Stimulated activated memory B cell treated with anti-CD40 and anti-IgM and Interleukin-4, amounts not matched to agents 10 μg/mL and 1 μg/mL and 100 μg/mL, for 72 hours (primary cell): ENCODE data around the gene PPP2R2B.

ENCODE experiments used
- ATAC-seq: fragments of 150-1000 bp; cut with Tn5 transposase; 2 replicates; pipeline ENCODE4 v1.10.0; 2021
- H3K27ac Mint-ChIP-seq: one replicate; pipeline ENCODE4 v1.8.0; 2022; ENCODE audit warnings: mild to moderate bottlenecking, mixed read lengths
- H3K27me3 Mint-ChIP-seq: one replicate; pipeline ENCODE4 v1.8.0; 2022; ENCODE audit warnings: mixed read lengths
- H3K36me3 Mint-ChIP-seq: one replicate; pipeline ENCODE4 v1.8.0; 2022; ENCODE audit warnings: mixed read lengths
- H3K4me1 Mint-ChIP-seq: one replicate; pipeline ENCODE4 v1.8.0; 2022; ENCODE audit warnings: mixed read lengths
- H3K4me3 Mint-ChIP-seq: one replicate; pipeline ENCODE4 v1.8.0; 2022; ENCODE audit warnings: mild to moderate bottlenecking, moderate library complexity, mixed read lengths
- H3K9me3 Mint-ChIP-seq: one replicate; pipeline ENCODE4 v1.8.0; 2022; ENCODE audit warnings: mixed read lengths

PPP2R2B gene

GRCh38 chr5:146703899-146704298 lies 174.7 kb downstream of the PPP2R2B start:
- H3K36me3 Mint-ChIP-seq = no peaks in the 10 kb centered on the region
- no peak for ATAC-seq
- no peaks in the 10 kb centered on the region for H3K9me3 Mint-ChIP-seq
- H3K4me1 Mint-ChIP-seq = no peaks in the 10 kb centered on the region
- H3K27me3 Mint-ChIP-seq = no peaks in the 10 kb centered on the region
- no peak overlapping the region for H3K4me3 Mint-ChIP-seq
- no peak overlapping the region for H3K27ac Mint-ChIP-seq

- Mint-ChIP-seq H3K27ac (no peak overlapping the region), H3K36me3 (no peaks in the 10 kb centered on the region), H3K27me3 (no peaks in the 10 kb centered on the region), H3K4me3 (no peak overlapping the region), H3K9me3 (no peaks in the 10 kb centered on the region), H3K4me1 (no peaks in the 10 kb centered on the region)
- ATAC-seq = no peak
Observed at GRCh38 chr5:146703499-146703898, 175.1 kb downstream of the PPP2R2B start.

GRCh38 chr5:146699664-146700418 lies 178.7 kb downstream of the PPP2R2B start:
- Mint-ChIP-seq H3K9me3 (no peaks in the 10 kb centered on the region), H3K4me1 (no peaks in the 10 kb centered on the region), H3K4me3 (no peak overlapping the region), H3K27ac (no peak overlapping the region), H3K27me3 (no peaks in the 10 kb centered on the region), H3K36me3 (no peaks in the 10 kb centered on the region)
- ATAC-seq = no peak

- Mint-ChIP-seq H3K27me3 (no peaks in the 10 kb centered on the region), H3K4me3 (no peak overlapping the region)
- ATAC-seq = no peak
Observed at GRCh38 chr5:146699138-146699537, 179.4 kb downstream of the PPP2R2B start.

GRCh38 chr5:146698651-146699050 lies 179.9 kb downstream of the PPP2R2B start:
- H3K27me3 Mint-ChIP-seq = no peaks in the 10 kb centered on the region
- no peak for ATAC-seq
- no peaks in the 10 kb centered on the region for H3K36me3 Mint-ChIP-seq
- no peak overlapping the region for H3K27ac Mint-ChIP-seq
- H3K4me1 Mint-ChIP-seq = no peaks in the 10 kb centered on the region
- no peak overlapping the region for H3K4me3 Mint-ChIP-seq
- no peaks in the 10 kb centered on the region for H3K9me3 Mint-ChIP-seq

More at GRCh38 chr5:146699138-146699537, 179.4 kb downstream of the PPP2R2B start:
- Mint-ChIP-seq H3K36me3 (no peaks in the 10 kb centered on the region), H3K27ac (no peak overlapping the region), H3K9me3 (no peaks in the 10 kb centered on the region), H3K4me1 (no peaks in the 10 kb centered on the region)

- no peak overlapping the region for H3K27ac Mint-ChIP-seq
- no peak for ATAC-seq
- peaks cover 4% of the 10 kb centered on the region for H3K9me3 Mint-ChIP-seq
- H3K4me3 Mint-ChIP-seq = no peak overlapping the region
- H3K4me1 Mint-ChIP-seq = no peaks in the 10 kb centered on the region
- H3K27me3 Mint-ChIP-seq = no peaks in the 10 kb centered on the region
- H3K36me3 Mint-ChIP-seq = no peaks in the 10 kb centered on the region
Observed at GRCh38 chr5:146697211-146697610, 181.3 kb downstream of the PPP2R2B start.

- Mint-ChIP-seq H3K36me3 (no peaks in the 10 kb centered on the region), H3K4me1 (no peaks in the 10 kb centered on the region), H3K9me3 (peaks cover 6% of the 10 kb centered on the region), H3K4me3 (no peak overlapping the region), H3K27me3 (no peaks in the 10 kb centered on the region), H3K27ac (no peak overlapping the region)
- no peak for ATAC-seq
Observed at GRCh38 chr5:146695646-146696045, 182.9 kb downstream of the PPP2R2B start.

- no peak for ATAC-seq
- Mint-ChIP-seq H3K36me3 (no peaks in the 10 kb centered on the region), H3K4me3 (no peak overlapping the region)
Observed at GRCh38 chr5:146690880-146691355, 187.6 kb downstream of the PPP2R2B start.

GRCh38 chr5:146687630-146688029 lies 190.9 kb downstream of the PPP2R2B start:
- H3K36me3 Mint-ChIP-seq = no peaks in the 10 kb centered on the region
- no peak for ATAC-seq
- no peak overlapping the region for H3K27ac Mint-ChIP-seq
- H3K4me1 Mint-ChIP-seq = no peaks in the 10 kb centered on the region
- H3K27me3 Mint-ChIP-seq = peaks cover 9% of the 10 kb centered on the region
- no peak overlapping the region for H3K4me3 Mint-ChIP-seq
- H3K9me3 Mint-ChIP-seq = peaks cover 5% of the 10 kb centered on the region

More at GRCh38 chr5:146690880-146691355, 187.6 kb downstream of the PPP2R2B start:
- Mint-ChIP-seq H3K4me1 (no peaks in the 10 kb centered on the region), H3K27ac (no peak overlapping the region), H3K27me3 (peaks cover 9% of the 10 kb centered on the region), H3K9me3 (peaks cover 8% of the 10 kb centered on the region)

GRCh38 chr5:146683861-146684260 lies 194.7 kb downstream of the PPP2R2B start:
- Mint-ChIP-seq H3K36me3 (no peaks in the 10 kb centered on the region), H3K9me3 (peaks cover 2% of the 10 kb centered on the region), H3K27me3 (peaks cover 9% of the 10 kb centered on the region), H3K4me1 (no peaks in the 10 kb centered on the region), H3K27ac (no peak overlapping the region), H3K4me3 (no peak overlapping the region)
- ATAC-seq = no peak

GRCh38 chr5:146682899-146683532 lies 195.5 kb downstream of the PPP2R2B start:
- Mint-ChIP-seq H3K4me3 (no peak overlapping the region), H3K27me3 (peaks cover 9% of the 10 kb centered on the region), H3K27ac (no peak overlapping the region), H3K36me3 (no peaks in the 10 kb centered on the region), H3K4me1 (no peaks in the 10 kb centered on the region), H3K9me3 (peaks cover 2% of the 10 kb centered on the region)
- no peak for ATAC-seq

- no peaks in the 10 kb centered on the region for H3K36me3 Mint-ChIP-seq
- ATAC-seq = no peak
- H3K4me1 Mint-ChIP-seq = no peaks in the 10 kb centered on the region
- peaks cover 5% of the 10 kb centered on the region for H3K27me3 Mint-ChIP-seq
- H3K4me3 Mint-ChIP-seq = no peak overlapping the region
- H3K27ac Mint-ChIP-seq = no peak overlapping the region
- H3K9me3 Mint-ChIP-seq = no peaks in the 10 kb centered on the region
Observed at GRCh38 chr5:146681585-146682105, 196.9 kb downstream of the PPP2R2B start.

GRCh38 chr5:146680846-146681584 lies 197.5 kb downstream of the PPP2R2B start:
- Mint-ChIP-seq H3K36me3 (no peaks in the 10 kb centered on the region), H3K9me3 (peaks cover 3% of the 10 kb centered on the region), H3K4me1 (no peaks in the 10 kb centered on the region), H3K4me3 (no peak overlapping the region), H3K27ac (no peak overlapping the region), H3K27me3 (peaks cover 8% of the 10 kb centered on the region)
- ATAC-seq = no peak

- Mint-ChIP-seq H3K27ac (no peak overlapping the region), H3K27me3 (peaks cover 9% of the 10 kb centered on the region), H3K9me3 (peaks cover 3% of the 10 kb centered on the region), H3K4me3 (no peak overlapping the region), H3K4me1 (no peaks in the 10 kb centered on the region), H3K36me3 (no peaks in the 10 kb centered on the region)
- no peak for ATAC-seq
Observed at GRCh38 chr5:146675636-146676035, 202.9 kb downstream of the PPP2R2B start.

GRCh38 chr5:146672866-146673265 lies 205.7 kb downstream of the PPP2R2B start:
- H3K4me3 Mint-ChIP-seq = no peak overlapping the region
- ATAC-seq = no peak
- peaks cover 9% of the 10 kb centered on the region for H3K27me3 Mint-ChIP-seq
- no peak overlapping the region for H3K27ac Mint-ChIP-seq
- H3K36me3 Mint-ChIP-seq = no peaks in the 10 kb centered on the region
- H3K4me1 Mint-ChIP-seq = no peaks in the 10 kb centered on the region
- H3K9me3 Mint-ChIP-seq = peaks cover 3% of the 10 kb centered on the region
